GM10248 (cell line): ENCODE data around the gene CCDC90B.
"Not testable (repeated sequence)": the region's sequence is repeated elsewhere in the genome, so short reads cannot be mapped to it uniquely, and the experiment has no call there.

Source experiments
- CTCF ChIA-PET: fragments of 300-600 bp; sonication (Branson Sonifier 250); formaldehyde crosslinking; extraction: SDS; loops from one replicate; lab custom pipeline; 2021; ENCODE audit warnings: antibody characterized with exemption; lab: Yijun Ruan, JAX
- POLR2A ChIA-PET: fragments of 350-650 bp; sonication (Branson Sonifier 250); formaldehyde crosslinking; extraction: SDS; loops from one replicate; lab custom pipeline; 2020; ENCODE audit warnings: antibody characterized with exemption; lab: Yijun Ruan, JAX
- DNase-seq: peaks from one replicate; pipeline ENCODE4 v3.0.0; 2012; ENCODE audit errors: extremely low spot score
- CTCF ChIP-seq: IDR thresholded peaks from 2 replicates; pipeline ENCODE4 v1.5.1; 2012; ENCODE audit warnings: mild to moderate bottlenecking, low read depth; ENCODE audit errors: extremely low read depth, missing control alignments, control extremely low read depth

Gene CCDC90B

GRCh38 chr11:83278351-83278750 lies 7.8 kb downstream of the CCDC90B start:
- ChIA-PET CTCF (interaction anchor here (1.1 to 1.4 kb wide), 2 partner anchors 15 to 28 kb away, joined by 3 read pairs; no protein-coding TSS in a partner anchor), POLR2A (no interaction called here)
- DNase-seq = no peak
- TF ChIP-seq CTCF = no peak

DNA sequence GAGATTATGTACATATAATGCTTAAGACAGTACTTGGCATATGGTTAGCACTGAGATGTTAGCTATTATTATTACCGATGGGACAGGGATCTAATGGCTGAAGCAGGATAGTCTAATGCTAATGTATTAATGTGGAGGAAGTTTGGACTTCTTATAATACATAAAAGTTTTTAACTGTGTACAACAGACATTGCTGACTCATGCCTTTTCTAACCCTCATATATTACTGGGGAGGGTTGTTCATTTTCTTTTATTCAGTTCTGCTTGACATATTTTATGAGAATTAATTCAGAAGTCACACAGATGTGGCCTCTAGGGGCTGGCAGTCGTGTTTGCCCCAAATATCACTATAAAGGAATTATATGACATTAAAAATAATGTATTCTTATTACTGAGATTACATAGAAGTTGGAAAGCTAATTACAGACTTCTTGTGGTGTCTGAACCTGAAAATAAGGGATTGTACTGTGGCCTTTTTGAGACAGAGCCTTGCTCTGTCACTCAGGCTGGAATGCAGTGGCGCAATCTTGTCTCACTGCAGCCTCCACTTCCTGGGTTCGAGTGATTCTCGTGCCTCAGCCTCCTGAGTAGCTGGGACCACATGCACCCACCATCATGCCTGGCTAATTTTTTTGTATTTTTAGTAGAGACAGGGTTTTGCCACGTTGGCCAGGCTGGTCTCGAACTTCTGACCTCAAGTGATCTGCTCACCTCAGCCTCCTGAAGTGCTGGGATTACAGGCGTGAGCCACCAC lies 10.1 kb downstream of the CCDC90B start:
- CTCF ChIA-PET = interaction anchor here (0.8 to 3.3 kb wide), 6 partner anchors 9 to 409 kb away, joined by 3 to 13 read pairs (median 6); partner anchors contain the start of gene CCDC90B
- TF ChIP-seq CTCF = no peak
- no peak for DNase-seq
- POLR2A ChIA-PET = no interaction called here

DNA sequence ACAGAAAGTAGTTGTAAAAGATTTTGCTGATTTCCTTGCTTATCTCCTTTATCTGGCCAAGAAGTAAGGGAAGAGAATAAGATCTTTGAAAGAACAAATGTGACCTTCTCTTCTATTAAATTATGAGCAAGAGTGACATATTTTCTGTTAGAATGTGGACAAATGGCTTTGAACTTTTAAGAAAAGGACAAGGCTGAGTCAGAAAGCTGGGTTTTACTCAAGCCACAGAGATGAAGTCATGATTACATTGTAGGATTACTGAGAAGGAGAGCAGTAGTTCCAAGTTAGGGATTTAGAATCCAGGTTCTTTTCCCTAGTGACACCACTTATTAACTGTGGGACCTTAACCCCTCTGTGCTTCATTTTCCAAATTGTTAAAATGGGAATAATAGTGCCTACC lies 13.5 kb downstream of the CCDC90B start:
- TF ChIP-seq CTCF = no peak
- DNase-seq = no peak
- POLR2A ChIA-PET = no interaction called here
- CTCF ChIA-PET = interaction anchor here (1.2 to 3.3 kb wide), 3 partner anchors 23 to 406 kb away, joined by 3 to 13 read pairs (median 4); no protein-coding TSS in a partner anchor

DNA sequence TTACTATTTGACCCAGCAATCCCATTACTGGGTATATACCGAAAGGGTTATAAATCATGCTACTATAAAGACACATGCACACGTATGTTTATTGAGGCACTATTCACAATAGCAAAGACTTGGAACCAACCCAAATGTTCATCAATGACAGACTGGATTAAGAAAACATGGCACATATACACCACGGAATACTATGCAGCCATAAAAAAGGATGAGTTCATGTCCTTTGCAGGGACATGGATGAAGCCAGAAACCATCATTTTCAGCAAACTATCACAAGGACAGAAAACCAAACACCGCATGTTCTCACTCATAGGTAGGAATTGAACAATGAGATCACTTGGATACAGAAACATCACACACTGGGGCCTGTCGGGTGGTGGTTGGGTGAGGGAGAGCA lies 14.4 kb downstream of the CCDC90B start:
- POLR2A ChIA-PET, DNase-seq, CTCF ChIA-PET: not testable (repeated sequence)

DNA sequence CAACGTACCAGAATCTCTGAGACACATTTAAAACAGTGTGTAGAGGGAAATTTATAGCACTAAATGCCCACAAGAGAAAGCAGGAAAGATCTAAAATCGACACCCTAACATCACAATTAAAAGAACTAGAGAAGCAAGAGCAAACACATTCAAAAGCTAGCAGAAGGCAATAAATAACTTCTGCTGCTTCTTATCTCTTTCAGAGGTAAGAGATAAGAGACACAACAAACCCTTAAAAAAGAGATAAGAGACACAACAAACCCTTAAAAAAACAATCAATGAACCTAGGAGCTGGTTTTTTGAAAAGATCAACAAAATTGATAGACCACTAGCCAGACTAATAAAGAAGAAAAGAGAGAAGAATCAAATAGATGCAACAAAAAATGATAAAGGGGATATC lies 17.1 kb downstream of the CCDC90B start:
- DNase-seq, POLR2A ChIA-PET: not testable (repeated sequence)
- CTCF ChIA-PET = interaction anchor here (1.0 kb wide), 1 partner anchor 13 kb away, joined by 3 read pairs; no protein-coding TSS in a partner anchor

DNA sequence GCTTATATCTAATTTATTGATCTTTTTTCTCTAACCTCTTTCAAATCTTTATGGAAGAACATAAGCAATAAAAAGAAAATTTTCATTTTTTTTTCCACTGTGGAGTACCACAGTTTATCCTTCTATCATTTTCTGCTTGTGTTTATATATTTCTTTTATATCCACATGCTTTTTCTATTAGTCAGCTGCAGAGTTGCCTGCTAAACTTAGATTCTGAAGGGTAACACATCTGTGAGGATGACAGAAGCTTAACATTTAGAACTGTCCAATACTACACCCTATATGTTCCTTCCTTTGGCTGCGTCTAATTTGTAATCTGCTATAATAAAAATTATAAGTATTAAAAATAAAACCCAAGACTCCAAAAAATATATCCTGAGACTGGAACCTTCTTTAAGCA lies 20.8 kb downstream of the CCDC90B start:
- POLR2A ChIA-PET = no interaction called here
- TF ChIP-seq CTCF = no peak
- no peak for DNase-seq
- CTCF ChIA-PET = interaction anchor here (1.4 to 2.8 kb wide), 2 partner anchors 15 to 28 kb away, joined by 3 to 11 read pairs; no protein-coding TSS in a partner anchor

DNA sequence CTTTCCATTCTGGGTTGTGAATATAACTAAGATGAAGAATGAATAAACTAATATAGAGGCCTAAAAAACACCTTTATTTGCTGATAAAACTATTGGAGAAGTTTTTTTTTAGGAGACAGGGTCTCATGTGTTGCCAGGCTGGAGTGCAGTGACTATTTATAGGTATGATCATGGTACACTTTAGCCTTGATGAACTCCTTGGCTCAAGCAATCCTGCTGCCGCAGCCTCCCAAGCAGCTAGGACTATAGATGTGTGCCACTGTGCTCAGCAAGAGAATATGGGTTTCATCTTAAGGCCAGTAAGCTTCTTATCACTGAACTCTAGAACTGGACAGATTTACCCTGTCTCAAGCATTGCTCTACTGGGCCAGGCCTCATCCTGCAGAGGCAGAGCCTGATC lies 26.6 kb downstream of the CCDC90B start:
- DNase-seq = no peak
- CTCF ChIA-PET = interaction anchor here (3.7 kb wide), 1 partner anchor 9 kb away, joined by 34 read pairs; no protein-coding TSS in a partner anchor
- TF ChIP-seq CTCF = no peak
- POLR2A ChIA-PET = no interaction called here

GRCh38 chr11:83257761-83258168 lies 28.4 kb downstream of the CCDC90B start:
- no peak for DNase-seq
- ChIA-PET POLR2A (no interaction called here), CTCF (interaction anchor here (3.7 kb wide), 1 partner anchor 8 kb away, joined by 34 read pairs; no protein-coding TSS in a partner anchor)
- TF ChIP-seq CTCF = no peak
